Panc1 (cell line): ENCODE measurements around the gene UBE2E2. TPM values are rescaled to one million over a fixed set of nuclear protein-coding genes. Genes with fewer than 3 reads are reported as not detected.

Experiments
- ATAC-seq: fragments of 200-7000 bp; cut with Tn5 transposase; 2 replicates; pipeline ENCODE4 v1.9.1; 2020; ENCODE audit warnings: mild to moderate bottlenecking, moderate library complexity
- BruUV-seq: library from RNA; stranded (reverse); fragments of 400-500 nt; replicated peaks from 2 replicates; lab custom pipeline; 2021; lab: Mats Ljungman, UMichigan
- CTCF ChIA-PET: fragments of 300-600 bp; sonication (Branson Sonifier 250); formaldehyde crosslinking; loops from one replicate; lab custom pipeline; 2022; ENCODE audit warnings: antibody characterized with exemption; lab: Charles Lee
- POLR2A ChIA-PET: fragments of 300-600 bp; sonication (Branson Sonifier 250); formaldehyde crosslinking; loops from one replicate; lab custom pipeline; 2022; ENCODE audit warnings: antibody characterized with exemption; lab: Charles Lee
- DNase-seq: peaks from one replicate; pipeline ENCODE4 v3.0.0-alpha.2; 2010; ENCODE audit warnings: low read depth, low spot score
- H3K27ac ChIP-seq: 2 replicates; pipeline ENCODE4 v1.5.1; 2011; ENCODE audit warnings: mild to moderate bottlenecking, low read length, inconsistent platforms
- H3K27me3 ChIP-seq: fragments of 200-500 bp; sonication (Bioruptor generic); 2 replicates; pipeline ENCODE4 v1.6.0; 2014; ENCODE audit warnings: low read length, inconsistent platforms; ENCODE audit not compliant: control insufficient read depth, insufficient read depth
- H3K36me3 ChIP-seq: fragments of 200-500 bp; sonication (Bioruptor generic); 2 replicates; pipeline ENCODE4 v1.5.1; 2014; ENCODE audit warnings: inconsistent platforms, mild to moderate bottlenecking, low read length, moderate library complexity; ENCODE audit not compliant: control insufficient read depth, insufficient read depth
- H3K4me1 ChIP-seq: 2 replicates; pipeline ENCODE4 v1.5.1; 2011; ENCODE audit warnings: inconsistent platforms, mild to moderate bottlenecking, low read length, moderate library complexity; ENCODE audit not compliant: control insufficient read depth, insufficient read depth
- H3K4me3 ChIP-seq, 2 experiments: 2 replicates each; pipeline ENCODE4 v1.5.1; 2011 to 2012; ENCODE audit warnings: low read depth in 2 of 2, low read length in 2 of 2, mild to moderate bottlenecking in 2 of 2, inconsistent platforms in 1 of 2, moderate library complexity in 1 of 2
- H3K9me3 ChIP-seq: fragments of 200-500 bp; sonication (Bioruptor generic); 2 replicates; pipeline ENCODE4 v1.5.1; 2014; ENCODE audit warnings: low read depth, mild to moderate bottlenecking, inconsistent platforms, low read length, moderate library complexity; ENCODE audit not compliant: control insufficient read depth, insufficient read depth
- POLR2AphosphoS5 ChIP-seq: IDR thresholded peaks from 2 replicates; pipeline ENCODE4 v1.6.1; 2012; ENCODE audit warnings: mild to moderate bottlenecking, low read depth, low read length, moderate library complexity
- SIN3A ChIP-seq: IDR thresholded peaks from 2 replicates; pipeline ENCODE4 v1.6.1; 2012; ENCODE audit warnings: low read depth, mild to moderate bottlenecking, low read length, moderate library complexity, borderline replicate concordance; ENCODE audit not compliant: insufficient read depth
- TCF7L2 ChIP-seq: IDR thresholded peaks from 2 replicates; pipeline ENCODE4 v1.6.1; 2011; ENCODE audit warnings: mild to moderate bottlenecking, low read depth, low read length, inconsistent platforms
- in situ Hi-C: cut with HindIII; loops from 2 replicates; pipeline ENCODE4 v1.10.0; 2016; ENCODE audit warnings: low sequenced_read_pairs, low pct_unique_long_range_greater_than_20kb
- intact Hi-C: fragments of 100-400 bp; cut with micrococcal nuclease; formaldehyde crosslinking; loops from one replicate; pipeline ENCODE4 v1.10.0; 2022; ENCODE audit not compliant: unreplicated experiment
- total RNA-seq: library from RNA; stranded (reverse); gene quantifications from one replicate; pipeline ENCODE4 v1.2.1, GENCODE V29; 2021; ENCODE audit not compliant: unreplicated experiment
- TF ChIP-seq, protein P1 (sequence below), 2 experiments: IDR thresholded peaks; 2 replicates each; pipeline ENCODE4 v1.6.1; 2011 to 2012; ENCODE audit warnings: low read depth in 2 of 2, control low read depth in 1 of 2, low read length in 1 of 2, mild to moderate bottlenecking in 1 of 2, moderate library complexity in 1 of 2; ENCODE audit not compliant: insufficient read depth in 1 of 2
- TF ChIP-seq, protein P2 (sequence below): fragments of 450-650 bp; IDR thresholded peaks from 2 replicates; pipeline ENCODE4 v1.5.1; 2017; ENCODE audit warnings: mild to moderate bottlenecking

UBE2E2 gene
- total RNA-seq, 1 experiment from 2014 or later: 38.2 TPM

DNA sequence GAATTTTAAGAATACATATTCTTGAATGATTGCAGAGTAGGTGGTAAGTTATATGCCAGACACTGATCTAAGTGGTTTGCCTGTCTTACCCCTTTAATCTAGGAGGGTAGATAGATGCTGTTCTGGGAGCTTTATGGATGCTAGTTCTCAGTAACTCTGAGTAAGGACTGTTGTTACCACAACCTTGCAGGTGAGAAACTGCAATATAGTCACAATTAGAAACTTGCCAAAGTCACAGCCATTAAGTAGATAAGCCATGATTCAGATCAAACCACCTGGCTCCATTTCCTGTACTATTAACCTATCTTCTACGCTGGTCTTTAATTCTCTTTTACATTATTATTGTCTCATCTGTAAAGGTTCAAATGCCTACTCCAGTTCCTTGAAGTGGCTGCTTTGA lies 46.8 kb downstream of the UBE2E2 start:
- H3K4me1 ChIP-seq: no peaks in the 10 kb centered on the region; the same call in 1 of the 2 replicates
- CTCF ChIA-PET: no interaction called here
- POLR2A ChIA-PET: no interaction called here
- in situ Hi-C loops: no loop called here
- H3K27ac ChIP-seq: no peak overlapping the region
- no peaks in the 10 kb centered on the region for H3K36me3 ChIP-seq
- no peak overlapping the region for H3K4me3 ChIP-seq
- ATAC-seq (no peak), DNase-seq (no peak)
- no TSS peak for BruUV-seq
- TF ChIP-seq POLR2AphosphoS5: no peak
- TF ChIP-seq, protein P1, sequence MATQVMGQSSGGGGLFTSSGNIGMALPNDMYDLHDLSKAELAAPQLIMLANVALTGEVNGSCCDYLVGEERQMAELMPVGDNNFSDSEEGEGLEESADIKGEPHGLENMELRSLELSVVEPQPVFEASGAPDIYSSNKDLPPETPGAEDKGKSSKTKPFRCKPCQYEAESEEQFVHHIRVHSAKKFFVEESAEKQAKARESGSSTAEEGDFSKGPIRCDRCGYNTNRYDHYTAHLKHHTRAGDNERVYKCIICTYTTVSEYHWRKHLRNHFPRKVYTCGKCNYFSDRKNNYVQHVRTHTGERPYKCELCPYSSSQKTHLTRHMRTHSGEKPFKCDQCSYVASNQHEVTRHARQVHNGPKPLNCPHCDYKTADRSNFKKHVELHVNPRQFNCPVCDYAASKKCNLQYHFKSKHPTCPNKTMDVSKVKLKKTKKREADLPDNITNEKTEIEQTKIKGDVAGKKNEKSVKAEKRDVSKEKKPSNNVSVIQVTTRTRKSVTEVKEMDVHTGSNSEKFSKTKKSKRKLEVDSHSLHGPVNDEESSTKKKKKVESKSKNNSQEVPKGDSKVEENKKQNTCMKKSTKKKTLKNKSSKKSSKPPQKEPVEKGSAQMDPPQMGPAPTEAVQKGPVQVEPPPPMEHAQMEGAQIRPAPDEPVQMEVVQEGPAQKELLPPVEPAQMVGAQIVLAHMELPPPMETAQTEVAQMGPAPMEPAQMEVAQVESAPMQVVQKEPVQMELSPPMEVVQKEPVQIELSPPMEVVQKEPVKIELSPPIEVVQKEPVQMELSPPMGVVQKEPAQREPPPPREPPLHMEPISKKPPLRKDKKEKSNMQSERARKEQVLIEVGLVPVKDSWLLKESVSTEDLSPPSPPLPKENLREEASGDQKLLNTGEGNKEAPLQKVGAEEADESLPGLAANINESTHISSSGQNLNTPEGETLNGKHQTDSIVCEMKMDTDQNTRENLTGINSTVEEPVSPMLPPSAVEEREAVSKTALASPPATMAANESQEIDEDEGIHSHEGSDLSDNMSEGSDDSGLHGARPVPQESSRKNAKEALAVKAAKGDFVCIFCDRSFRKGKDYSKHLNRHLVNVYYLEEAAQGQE (IDR thresholded peaks at IDR 0.05; ENCODE audit: insufficient read depth in 1 of 2, low read depth in 2 of 2, low read length in 1 of 2): no peak
- intact Hi-C loops: no loop called here
- no peaks in the 10 kb centered on the region for H3K27me3 ChIP-seq
- H3K9me3 ChIP-seq: no peaks in the 10 kb centered on the region

DNA sequence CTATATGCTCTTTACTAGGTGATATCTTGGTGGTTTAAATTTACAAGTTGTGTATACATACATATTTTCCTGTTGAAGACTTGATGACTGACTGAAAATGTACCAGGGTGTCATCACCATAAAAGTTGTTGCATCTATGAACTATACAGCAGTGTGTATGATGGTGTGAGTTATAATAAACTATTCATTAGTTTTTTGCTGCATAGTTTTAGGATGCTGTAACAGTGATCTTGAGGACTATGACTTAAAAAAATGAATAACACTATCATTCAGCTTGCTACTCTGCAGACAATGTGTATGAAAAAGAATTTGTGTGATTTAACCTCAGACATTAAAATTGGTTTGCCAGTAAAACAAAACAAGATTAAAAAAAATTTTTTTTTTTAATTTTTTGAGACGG lies 49.0 kb downstream of the UBE2E2 start:
- in situ Hi-C loops (no loop called here), intact Hi-C loops (no loop called here)
- no peak overlapping the region for H3K27ac ChIP-seq
- ChIA-PET CTCF (no interaction called here), POLR2A (no interaction called here)
- BruUV-seq: no TSS peak
- H3K4me3 ChIP-seq: no peak overlapping the region
- peaks cover 3% of the 10 kb centered on the region; the same call in 1 of the 2 replicates for H3K4me1 ChIP-seq
- ATAC-seq: no peak
- H3K36me3 ChIP-seq: no peaks in the 10 kb centered on the region
- no peaks in the 10 kb centered on the region for H3K9me3 ChIP-seq
- TF ChIP-seq POLR2AphosphoS5 (no peak), SIN3A (no peak), TCF7L2 (no peak)
- TF ChIP-seq, protein P1 (IDR thresholded peaks at IDR 0.05; ENCODE audit: insufficient read depth in 1 of 2, low read depth in 2 of 2, low read length in 1 of 2): no peak
- TF ChIP-seq, protein P2, sequence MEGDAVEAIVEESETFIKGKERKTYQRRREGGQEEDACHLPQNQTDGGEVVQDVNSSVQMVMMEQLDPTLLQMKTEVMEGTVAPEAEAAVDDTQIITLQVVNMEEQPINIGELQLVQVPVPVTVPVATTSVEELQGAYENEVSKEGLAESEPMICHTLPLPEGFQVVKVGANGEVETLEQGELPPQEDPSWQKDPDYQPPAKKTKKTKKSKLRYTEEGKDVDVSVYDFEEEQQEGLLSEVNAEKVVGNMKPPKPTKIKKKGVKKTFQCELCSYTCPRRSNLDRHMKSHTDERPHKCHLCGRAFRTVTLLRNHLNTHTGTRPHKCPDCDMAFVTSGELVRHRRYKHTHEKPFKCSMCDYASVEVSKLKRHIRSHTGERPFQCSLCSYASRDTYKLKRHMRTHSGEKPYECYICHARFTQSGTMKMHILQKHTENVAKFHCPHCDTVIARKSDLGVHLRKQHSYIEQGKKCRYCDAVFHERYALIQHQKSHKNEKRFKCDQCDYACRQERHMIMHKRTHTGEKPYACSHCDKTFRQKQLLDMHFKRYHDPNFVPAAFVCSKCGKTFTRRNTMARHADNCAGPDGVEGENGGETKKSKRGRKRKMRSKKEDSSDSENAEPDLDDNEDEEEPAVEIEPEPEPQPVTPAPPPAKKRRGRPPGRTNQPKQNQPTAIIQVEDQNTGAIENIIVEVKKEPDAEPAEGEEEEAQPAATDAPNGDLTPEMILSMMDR: no peak
- no peak for DNase-seq
- no peaks in the 10 kb centered on the region for H3K27me3 ChIP-seq
